K562 (cell line): Measurements from ENCODE around the gene PACSIN1. TPM values are rescaled to one million over a fixed set of nuclear protein-coding genes. Genes with fewer than 3 reads are reported as not detected.

Experiments used
- BRD4 ChIP-seq: fragments of 200-600 bp; sonication (generic); IDR thresholded peaks from 2 replicates; pipeline ENCODE4 v1.6.1; 2017; ENCODE audit warnings: inconsistent platforms
- LCOR ChIP-seq: sonication (generic); formaldehyde crosslinking; IDR thresholded peaks from 2 replicates; pipeline ENCODE4 v1.8.0; 2022; ENCODE audit warnings: mild to moderate bottlenecking, missing genetic modification reagents
- NFE2 ChIP-seq: IDR thresholded peaks from 2 replicates; pipeline ENCODE4 v1.6.1; 2014; ENCODE audit warnings: antibody characterized with exemption, low read depth
- NR2C1 ChIP-seq, 2 experiments: fragments of 450-650 bp; IDR thresholded peaks; 2 replicates each; pipeline ENCODE4 v1.6.1; 2017; ENCODE audit warnings: mild to moderate bottlenecking in 2 of 2, antibody characterized with exemption in 1 of 2, inconsistent platforms in 1 of 2, missing compliant biosample characterization in 1 of 2, missing genetic modification characterization in 1 of 2
- SMC3 ChIP-seq: conservative IDR thresholded peaks from 2 replicates; pipeline ENCODE4 v1.6.1; 2011; ENCODE audit warnings: low read depth, low read length, improper control_type of control experiment; ENCODE audit not compliant: insufficient read depth
- SNRNP70 ChIP-seq: fragments of 200-400 bp; formaldehyde crosslinking; optimal IDR thresholded peaks from 2 replicates; pipeline ENCODE3; 2017; ENCODE audit warnings: low read depth, low read length
- ZNF561 ChIP-seq: fragments of 450-650 bp; formaldehyde crosslinking; conservative IDR thresholded peaks from 2 replicates; pipeline ENCODE4 v1.4.0; 2020; ENCODE audit warnings: mild to moderate bottlenecking, moderate library complexity
- polyA plus RNA-seq, 8 experiments: library from polyadenylated mRNA; depleted of rRNA in 4 of 8; stranded (reverse) in 5 of 8; unstranded in 3 of 8; fragments of >200 nt; fragmentation: Nextera tagmentation in 2 of 8; fragmentation: Illumina TruSeq in 1 of 8; extraction: Ambion mirVana in 2 of 8; extraction: Trizol in 1 of 8; gene quantifications; 2 replicates each; pipeline versions ENCODE4 v1.2.1 to v1.2.3, GENCODE V29; 2011 to 2014; ENCODE audit warnings: inconsistent platforms in 1 of 8, missing spikeins in 1 of 8
- total RNA-seq, 7 experiments: library from RNA; depleted of rRNA in 6 of 7; stranded (reverse); fragments of >200 nt in 6 of 7; fragmentation: Illumina TruSeq in 2 of 7; extraction: Trizol in 2 of 7; gene quantifications; 2 replicates each; pipeline versions ENCODE4 v1.2.1 to v1.2.3, GENCODE V29; 2011 to 2021; ENCODE audit warnings: low replicate concordance in 1 of 7
- TF ChIP-seq, protein P1 (sequence below): sonication (generic); formaldehyde crosslinking; IDR thresholded peaks from 2 replicates; pipeline ENCODE4 v1.8.0; 2022; ENCODE audit warnings: mild to moderate bottlenecking, missing genetic modification reagents
- TF ChIP-seq, protein P2 (sequence below): IDR thresholded peaks from 2 replicates; pipeline ENCODE4 v1.6.1; 2012; ENCODE audit warnings: low read depth, low read length, improper control_type of control experiment, borderline replicate concordance

PACSIN1 gene
- total and polyA plus RNA-seq, 9 of the 15 experiments (the other 6 are each of a cell fraction or from before 2014, with no cell fraction given) = 0.01 to 1.7 (median 0.45) TPM

DNA sequence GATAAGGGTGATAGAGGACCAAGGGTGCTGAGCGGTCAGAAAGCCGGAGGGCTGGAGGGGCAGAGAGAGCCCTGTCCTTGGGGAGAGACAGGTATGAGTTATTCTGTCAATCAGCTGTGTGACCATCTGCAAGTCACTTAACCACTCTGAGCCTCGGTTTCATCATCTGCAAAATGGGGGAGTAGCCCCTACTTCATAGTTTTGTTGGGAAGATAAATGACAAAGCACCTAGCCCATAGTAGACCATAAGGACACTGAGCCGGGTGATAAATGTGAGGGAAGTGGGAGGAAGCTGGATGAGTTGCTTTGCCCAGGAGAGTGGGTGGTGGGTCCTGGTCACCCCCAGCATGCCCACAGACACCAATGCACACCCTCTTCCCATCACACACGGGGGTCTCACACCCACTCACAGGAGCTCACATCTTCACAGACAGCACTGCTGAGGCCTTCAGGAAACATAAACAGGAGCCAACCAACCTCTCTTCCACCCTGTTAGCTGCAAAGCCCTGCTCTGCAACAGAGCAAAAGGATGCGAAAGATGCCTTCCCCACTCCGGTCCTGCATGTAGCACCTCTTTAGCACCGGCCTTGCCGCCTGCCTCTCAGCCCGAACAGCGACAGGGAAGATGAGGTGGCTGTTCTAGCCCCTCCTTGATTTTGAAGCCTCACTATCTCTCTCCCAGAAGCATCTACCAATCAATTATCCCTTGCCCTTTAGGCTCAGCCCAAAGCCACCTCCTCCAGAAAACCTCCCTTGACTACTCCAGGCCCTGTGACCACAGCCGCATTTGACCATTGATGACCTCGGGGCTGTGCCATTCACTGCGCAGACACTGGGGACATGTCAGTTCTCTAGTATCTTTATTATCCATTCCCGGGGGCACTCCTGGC lies 71.3 kb downstream of the PACSIN1 start (continued):
- TF ChIP-seq NFE2 (peak; percentile 4; the same call in 1 of the 2 replicates), SMC3 (no peak), LCOR (CRISPR knock-in tag) (peak; percentile 46; the same call in 1 of the 2 replicates), ZNF561 (no peak), SNRNP70 (no peak), NR2C1 (IDR thresholded peaks at IDR 0.05) (no peak), NR2C1 (tag; IDR thresholded peaks at IDR 0.05) (no peak), BRD4 (no peak)
- TF ChIP-seq, protein P1, sequence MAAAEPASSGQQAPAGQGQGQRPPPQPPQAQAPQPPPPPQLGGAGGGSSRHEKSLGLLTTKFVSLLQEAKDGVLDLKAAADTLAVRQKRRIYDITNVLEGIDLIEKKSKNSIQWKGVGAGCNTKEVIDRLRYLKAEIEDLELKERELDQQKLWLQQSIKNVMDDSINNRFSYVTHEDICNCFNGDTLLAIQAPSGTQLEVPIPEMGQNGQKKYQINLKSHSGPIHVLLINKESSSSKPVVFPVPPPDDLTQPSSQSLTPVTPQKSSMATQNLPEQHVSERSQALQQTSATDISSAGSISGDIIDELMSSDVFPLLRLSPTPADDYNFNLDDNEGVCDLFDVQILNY (CRISPR knock-in tag) = 0 out of 2 replicates have a peak, but pooled peaks have one; percentile 56
- TF ChIP-seq, protein P2, sequence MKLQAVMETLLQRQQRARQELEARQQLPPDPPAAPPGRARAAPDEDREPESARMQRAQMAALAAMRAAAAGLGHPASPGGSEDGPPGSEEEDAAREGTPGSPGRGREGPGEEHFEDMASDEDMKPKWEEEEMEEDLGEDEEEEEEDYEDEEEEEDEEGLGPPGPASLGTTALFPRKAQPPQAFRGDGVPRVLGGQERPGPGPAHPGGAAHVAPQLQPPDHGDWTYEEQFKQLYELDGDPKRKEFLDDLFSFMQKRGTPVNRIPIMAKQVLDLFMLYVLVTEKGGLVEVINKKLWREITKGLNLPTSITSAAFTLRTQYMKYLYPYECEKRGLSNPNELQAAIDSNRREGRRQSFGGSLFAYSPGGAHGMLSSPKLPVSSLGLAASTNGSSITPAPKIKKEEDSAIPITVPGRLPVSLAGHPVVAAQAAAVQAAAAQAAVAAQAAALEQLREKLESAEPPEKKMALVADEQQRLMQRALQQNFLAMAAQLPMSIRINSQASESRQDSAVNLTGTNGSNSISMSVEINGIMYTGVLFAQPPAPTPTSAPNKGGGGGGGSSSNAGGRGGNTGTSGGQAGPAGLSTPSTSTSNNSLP = no peak
